Measurements from ENCODE around the gene C2orf76.

C2orf76 gene

GRCh38 chr2:119263656-119264055 is 103.0 kb downstream of the C2orf76 start:
- no peak for ATAC-seq

GRCh38 chr2:119263025-119263424 is 103.6 kb downstream of the C2orf76 start:
- no peak for ATAC-seq
- TF ChIP-seq POU6F1 (CRISPR knock-in tag; IDR thresholded peaks at IDR 0.05; ENCODE audit: borderline replicate concordance, low read depth) (no peak), CREB5 (CRISPR knock-in tag; IDR thresholded peaks at IDR 0.05; ENCODE audit: low read depth) (no peak), RARB (CRISPR knock-in tag; IDR thresholded peaks at IDR 0.05) (no peak), ZNF565 (CRISPR knock-in tag; conservative IDR thresholded peaks at IDR 0.05; ENCODE audit: low read depth) (no peak), ZC3H10 (CRISPR knock-in tag; IDR thresholded peaks at IDR 0.05) (no peak), BACH2 (CRISPR knock-in tag; IDR thresholded peaks at IDR 0.05; ENCODE audit: borderline replicate concordance) (no peak), ZNF8 (CRISPR knock-in tag; IDR thresholded peaks at IDR 0.05) (no peak), OSR1 (CRISPR knock-in tag; IDR thresholded peaks at IDR 0.05) (no peak)

More at GRCh38 chr2:119263656-119264055, 103.0 kb downstream of the C2orf76 start:
- TF ChIP-seq RARB (CRISPR knock-in tag; IDR thresholded peaks at IDR 0.05), result no peak

- TF ChIP-seq ZFP30 (CRISPR knock-in tag; IDR thresholded peaks at IDR 0.05) (no peak), CSRNP3 (CRISPR knock-in tag; IDR thresholded peaks at IDR 0.05) (no peak), ZFP3 (CRISPR knock-in tag; IDR thresholded peaks at IDR 0.05) (no peak), TCF4 (CRISPR knock-in tag; IDR thresholded peaks at IDR 0.05; ENCODE audit: borderline replicate concordance) (no peak), PPARA (CRISPR knock-in tag; IDR thresholded peaks at IDR 0.05; ENCODE audit: borderline replicate concordance) (no peak)
- no peak for ATAC-seq
Measured at GRCh38 chr2:119261493-119262225, 105.0 kb downstream of the C2orf76 start.

- no peak for ATAC-seq
- TF ChIP-seq CREB5 (CRISPR knock-in tag; IDR thresholded peaks at IDR 0.05; ENCODE audit: low read depth) (no peak), POU6F1 (CRISPR knock-in tag; IDR thresholded peaks at IDR 0.05; ENCODE audit: borderline replicate concordance, low read depth) (no peak), ZNF565 (CRISPR knock-in tag; conservative IDR thresholded peaks at IDR 0.05; ENCODE audit: low read depth) (no peak), GLIS3 (CRISPR knock-in tag; IDR thresholded peaks at IDR 0.05) (no peak), BACH2 (CRISPR knock-in tag; IDR thresholded peaks at IDR 0.05; ENCODE audit: borderline replicate concordance) (no peak), ZNF70 (CRISPR knock-in tag; IDR thresholded peaks at IDR 0.05) (no peak), SNAI2 (CRISPR knock-in tag; IDR thresholded peaks at IDR 0.05) (no peak), RARB (CRISPR knock-in tag; IDR thresholded peaks at IDR 0.05) (no peak), ISL1 (CRISPR knock-in tag; IDR thresholded peaks at IDR 0.05) (no peak), PATZ1 (CRISPR knock-in tag; IDR thresholded peaks at IDR 0.05; ENCODE audit: borderline replicate concordance) (no peak), ZFP30 (CRISPR knock-in tag; IDR thresholded peaks at IDR 0.05) (no peak)
Measured at GRCh38 chr2:119260646-119261492, 105.8 kb downstream of the C2orf76 start.
